Body of pancreas (tissue), 4 donors: Measurements from ENCODE around the gene RBMS1. TPM values are rescaled to one million over a fixed set of nuclear protein-coding genes. Genes with fewer than 3 reads are reported as not detected.

Experiments used
- ATAC-seq: fragments of 150-250 bp; one replicate; pipeline ENCODE4 v1.9.1; 2016
- DNase-seq, 4 donors: peaks; one replicate each; pipeline ENCODE4 v3.0.0-alpha.2; 2019
- H3K27ac ChIP-seq, 4 donors: fragments of 200-600 bp; sonication (generic); 1 replicate in 3 of 4; 2 replicates in 1 of 4; pipeline versions ENCODE4 v1.5.1 to v1.6.1; 2016 to 2019; ENCODE audit warnings: mild to moderate bottlenecking in 1 of 4, mixed read lengths in 1 of 4, moderate library complexity in 1 of 4
- H3K27me3 ChIP-seq, 2 donors: fragments of 200-600 bp; sonication (generic); one replicate each; pipeline ENCODE4 v1.6.0; 2016; ENCODE audit warnings: mild to moderate bottlenecking in 1 of 2
- H3K36me3 ChIP-seq, 2 donors: fragments of 200-600 bp; sonication (generic); replicated peaks in 1 of 2; 2 replicates each; pipeline ENCODE4 v1.5.1; 2016; ENCODE audit warnings: low read depth in 2 of 2; ENCODE audit not compliant: insufficient read depth in 1 of 2
- H3K4me1 ChIP-seq: fragments of 200-600 bp; sonication (generic); one replicate; pipeline ENCODE4 v1.6.0; 2016
- H3K4me3 ChIP-seq, 2 donors: fragments of 200-600 bp; sonication (generic); 1 replicate in 1 of 2; 2 replicates in 1 of 2; pipeline ENCODE4 v1.5.1; 2016 to 2019
- H3K9me3 ChIP-seq, 3 donors: fragments of 200-600 bp; sonication (generic); 1 replicate in 2 of 3; 2 replicates in 1 of 3; pipeline ENCODE4 v1.5.1; 2016
- CTCF ChIP-seq, 7 experiments: fragments of 450-650 bp in 4 of 7; fragments of 200-600 bp in 3 of 7; sonication (generic) in 3 of 7; IDR thresholded peaks; one replicate each; pipeline ENCODE4 v1.5.1; 2016 to 2019; ENCODE audit warnings: antibody characterized with exemption in 7 of 7
- POLR2A ChIP-seq, 3 donors: fragments of 450-650 bp; IDR thresholded peaks; one replicate each; pipeline ENCODE4 v1.6.1; 2016; ENCODE audit warnings: antibody characterized with exemption in 3 of 3, mild to moderate bottlenecking in 2 of 3
- WGBS, 2 donors: methylation state at CpG; one replicate each; pipeline ENCODE4 v1.1.5; 2017; 5-methylcytosine and 5-hydroxymethylcytosine counted together
- intact Hi-C: fragments of 100-400 bp; cut with DNase I; formaldehyde crosslinking; loops from one replicate; pipeline ENCODE4 v1.15.1; 2023
- total RNA-seq, 2 donors: library from RNA; depleted of rRNA; stranded (reverse); fragments of >200 nt; gene quantifications; one replicate each; pipeline ENCODE4 v1.1.0, GENCODE V29; 2016

Gene RBMS1
- total RNA-seq, 2 donors from 2014 or later = 21.3 to 23.7 TPM

GRCh38 chr2:160534996-160535395 lies 41.4 kb upstream of the RBMS1 start:
- Histone ChIP-seq H3K4me3 (no peak overlapping the region), H3K27ac (no peak overlapping the region), H3K27me3 (no peaks in the 10 kb centered on the region), H3K4me1 (no peaks in the 10 kb centered on the region), H3K9me3 (no peaks in the 10 kb centered on the region), H3K36me3 (no peaks in the 10 kb centered on the region)
- WGBS, 2 donors = 83 to 91% methylated on average over 1 of the region's 1 CpG
- no peak for ATAC-seq
- no peak for DNase-seq
- TF ChIP-seq POLR2A (IDR thresholded peaks at IDR 0.05) (no peak), CTCF (IDR thresholded peaks at IDR 0.05) (no peak)
- intact Hi-C loops = no loop called here

DNA sequence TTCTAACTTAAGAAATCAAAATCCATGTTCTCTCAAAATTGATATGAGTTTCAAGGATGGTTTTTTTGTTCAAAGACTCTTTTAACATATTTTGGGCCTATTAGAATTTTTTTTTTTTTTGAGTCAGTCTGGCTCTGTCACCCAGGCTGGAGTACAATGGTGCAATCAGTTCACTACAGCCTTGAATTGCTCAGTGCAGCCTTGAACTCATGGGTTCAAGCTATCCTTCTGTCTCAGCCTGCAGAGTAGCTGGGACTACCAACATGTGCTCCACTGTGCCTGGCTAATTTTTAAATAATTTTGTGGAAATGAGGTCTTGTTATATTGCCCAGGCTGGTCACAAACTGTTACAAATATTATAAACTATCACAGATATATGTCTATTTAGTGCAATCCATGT lies 40.6 kb upstream of the RBMS1 start:
- no peak for ATAC-seq
- Histone ChIP-seq H3K27me3 (no peaks in the 10 kb centered on the region), H3K27ac (no peak overlapping the region), H3K9me3 (no peaks in the 10 kb centered on the region), H3K4me1 (no peaks in the 10 kb centered on the region), H3K4me3 (no peak overlapping the region), H3K36me3 (no peaks in the 10 kb centered on the region)
- intact Hi-C loops = no loop called here
- TF ChIP-seq CTCF (IDR thresholded peaks at IDR 0.05) = no peak
- TF ChIP-seq POLR2A (IDR thresholded peaks at IDR 0.05) = no peak
- no peak for DNase-seq

DNA sequence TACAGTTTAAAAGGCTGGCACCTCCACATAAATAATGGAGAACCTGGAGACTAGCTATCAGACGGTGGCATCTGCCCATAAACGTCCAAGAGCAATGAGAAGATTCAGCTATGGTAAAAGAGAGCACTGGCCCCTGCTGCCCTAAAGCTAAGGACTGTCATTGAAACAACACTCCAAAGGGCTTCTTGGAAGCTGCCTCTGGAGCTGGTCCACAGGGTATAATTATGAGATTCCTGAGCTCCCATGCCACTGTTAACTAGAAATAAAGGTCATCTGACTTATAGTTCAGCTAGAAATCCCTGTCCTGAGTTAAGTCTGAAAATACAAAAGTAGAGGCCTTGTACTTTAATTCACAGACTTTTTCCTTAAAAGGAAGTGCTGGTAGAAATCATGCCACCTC lies 39.9 kb upstream of the RBMS1 start:
- H3K9me3 ChIP-seq = no peaks in the 10 kb centered on the region
- H3K27me3 ChIP-seq = no peaks in the 10 kb centered on the region
- WGBS, 2 donors = 53 to 63% methylated on average over 2 of the region's 2 CpGs
- no peak overlapping the region for H3K4me3 ChIP-seq
- H3K36me3 ChIP-seq = no peaks in the 10 kb centered on the region
- DNase-seq = no peak
- intact Hi-C loops = no loop called here
- H3K27ac ChIP-seq = no peak overlapping the region
- no peak for ATAC-seq
- no peaks in the 10 kb centered on the region for H3K4me1 ChIP-seq
- TF ChIP-seq POLR2A (IDR thresholded peaks at IDR 0.05) = no peak
- TF ChIP-seq CTCF (IDR thresholded peaks at IDR 0.05) = no peak

DNA sequence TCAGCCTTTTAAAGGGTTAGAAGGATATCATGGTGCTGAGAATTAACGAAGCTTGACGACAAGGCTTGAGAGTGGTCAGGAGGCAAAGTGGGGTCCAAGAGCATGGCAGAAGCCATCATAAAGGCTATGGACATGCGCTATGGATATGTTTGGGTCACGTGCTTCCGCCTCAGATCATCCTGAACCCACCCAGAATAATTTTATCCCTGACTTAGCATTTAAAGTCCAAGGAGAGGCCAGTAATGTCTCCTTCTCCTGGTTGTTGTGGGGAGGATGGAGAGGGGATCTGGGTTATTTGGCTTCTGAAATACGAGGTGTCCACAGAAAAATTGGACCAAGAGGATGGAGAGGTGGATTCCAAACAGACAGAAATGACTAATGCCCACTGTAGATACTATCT lies 38.8 kb upstream of the RBMS1 start:
- no peaks in the 10 kb centered on the region for H3K4me1 ChIP-seq
- no peak overlapping the region for H3K4me3 ChIP-seq
- no peaks in the 10 kb centered on the region for H3K36me3 ChIP-seq
- no peaks in the 10 kb centered on the region for H3K9me3 ChIP-seq
- WGBS, 2 donors = 77 to 80% methylated on average over 6 of the region's 6 CpGs
- H3K27ac ChIP-seq = no peak overlapping the region
- DNase-seq (no peak), ATAC-seq (no peak)
- intact Hi-C loops = no loop called here
- no peaks in the 10 kb centered on the region for H3K27me3 ChIP-seq
- no peak for TF ChIP-seq POLR2A (IDR thresholded peaks at IDR 0.05)

DNA sequence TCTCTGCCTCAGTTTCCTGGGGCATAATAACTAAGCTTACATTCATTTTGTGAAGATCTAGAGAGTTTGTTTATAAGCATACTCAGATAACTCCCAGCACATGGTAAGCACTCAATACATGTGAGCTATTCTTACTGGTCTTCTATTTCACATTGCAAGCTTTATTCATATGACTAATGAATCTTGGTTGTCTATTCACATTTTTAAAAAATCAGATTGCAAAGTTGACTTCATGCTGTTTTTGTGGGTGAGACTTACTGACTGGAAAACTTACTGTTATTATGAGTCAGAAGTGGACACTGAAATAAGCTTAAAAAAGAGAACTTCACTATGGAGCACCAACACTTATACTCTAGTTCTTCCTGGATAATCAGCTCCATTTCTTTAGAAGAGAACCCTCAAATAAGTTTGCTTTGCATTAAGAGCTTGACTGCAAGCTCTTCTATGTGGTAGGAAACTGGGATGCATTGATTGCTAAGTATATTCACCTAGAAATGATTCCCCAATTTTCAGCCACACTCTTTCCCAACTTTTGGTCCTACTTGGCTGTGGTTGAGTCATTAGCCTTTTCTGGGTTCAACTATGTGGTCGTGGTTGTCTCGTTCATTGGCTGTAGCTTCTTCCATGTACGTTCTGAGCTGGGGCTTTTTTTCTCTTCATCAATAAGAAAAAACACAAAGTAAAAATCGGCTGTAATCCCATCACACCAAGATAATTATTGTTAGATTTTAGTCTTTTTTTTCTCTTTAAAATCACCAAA lies 29.5 kb upstream of the RBMS1 start:
- WGBS, 2 donors = 58 to 77% methylated on average over 4 of the region's 4 CpGs
- Histone ChIP-seq H3K36me3 (no peaks in the 10 kb centered on the region), H3K27me3 (no peaks in the 10 kb centered on the region), H3K27ac (no peak overlapping the region), H3K4me3 (no peak overlapping the region), H3K4me1 (no peaks in the 10 kb centered on the region), H3K9me3 (no peaks in the 10 kb centered on the region)
- TF ChIP-seq POLR2A (IDR thresholded peaks at IDR 0.05) = no peak
- no peak for TF ChIP-seq CTCF (IDR thresholded peaks at IDR 0.05)
- ATAC-seq = no peak
- intact Hi-C loops = no loop called here
- DNase-seq = no peak
